HG03108 (cell line): Measurements from ENCODE around the gene TIMM22.
"Not testable (repeated sequence)": the region's sequence is repeated elsewhere in the genome, so short reads cannot be mapped to it uniquely, and the experiment has no call there.

Experiments
- ATAC-seq: cut with Tn5 transposase; IDR thresholded peaks from one replicate; pipeline ENCODE4 v1.9.1; 2021; ENCODE audit warnings: moderate library complexity; ENCODE audit not compliant: unreplicated experiment

The TIMM22 gene

DNA sequence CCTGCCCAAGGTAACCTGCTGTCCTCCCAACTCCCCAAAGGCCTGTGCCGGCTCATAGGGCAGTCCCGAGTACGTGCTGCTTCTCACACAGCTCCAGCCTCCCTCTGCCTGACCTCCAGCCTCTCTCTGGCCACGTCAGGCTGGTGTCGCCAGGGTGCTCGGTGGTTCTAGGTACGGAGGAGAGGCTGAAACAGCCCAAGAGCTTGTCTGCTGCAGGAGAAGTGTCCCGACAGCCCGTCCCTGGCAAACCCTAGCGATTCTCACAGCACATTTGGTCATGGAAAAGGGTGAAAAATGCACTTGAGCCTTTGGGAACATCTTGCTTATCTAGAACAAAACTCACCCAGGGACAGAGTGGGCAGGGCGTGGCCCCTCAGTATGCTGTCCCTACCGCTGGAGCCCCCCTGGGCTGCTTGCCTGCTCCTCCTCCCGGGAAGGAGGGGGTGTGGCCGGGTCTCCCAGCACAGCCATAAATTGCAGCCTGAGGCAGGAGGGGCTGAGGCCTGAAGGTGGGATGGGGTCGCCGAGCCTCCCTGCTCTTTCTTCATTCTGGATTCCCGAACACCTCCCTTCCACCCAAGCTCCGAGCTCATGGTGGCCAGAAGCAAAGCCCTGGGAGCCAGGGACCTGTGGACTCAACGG, 40.4 kb downstream of the TIMM22 start:
- ATAC-seq: no peak

GRCh38 chr17:1038459-1039122, 41.7 kb downstream of the TIMM22 start:
- no peak for ATAC-seq

- no peak for ATAC-seq
Observed at GRCh38 chr17:1039123-1039507, 42.2 kb downstream of the TIMM22 start.

DNA sequence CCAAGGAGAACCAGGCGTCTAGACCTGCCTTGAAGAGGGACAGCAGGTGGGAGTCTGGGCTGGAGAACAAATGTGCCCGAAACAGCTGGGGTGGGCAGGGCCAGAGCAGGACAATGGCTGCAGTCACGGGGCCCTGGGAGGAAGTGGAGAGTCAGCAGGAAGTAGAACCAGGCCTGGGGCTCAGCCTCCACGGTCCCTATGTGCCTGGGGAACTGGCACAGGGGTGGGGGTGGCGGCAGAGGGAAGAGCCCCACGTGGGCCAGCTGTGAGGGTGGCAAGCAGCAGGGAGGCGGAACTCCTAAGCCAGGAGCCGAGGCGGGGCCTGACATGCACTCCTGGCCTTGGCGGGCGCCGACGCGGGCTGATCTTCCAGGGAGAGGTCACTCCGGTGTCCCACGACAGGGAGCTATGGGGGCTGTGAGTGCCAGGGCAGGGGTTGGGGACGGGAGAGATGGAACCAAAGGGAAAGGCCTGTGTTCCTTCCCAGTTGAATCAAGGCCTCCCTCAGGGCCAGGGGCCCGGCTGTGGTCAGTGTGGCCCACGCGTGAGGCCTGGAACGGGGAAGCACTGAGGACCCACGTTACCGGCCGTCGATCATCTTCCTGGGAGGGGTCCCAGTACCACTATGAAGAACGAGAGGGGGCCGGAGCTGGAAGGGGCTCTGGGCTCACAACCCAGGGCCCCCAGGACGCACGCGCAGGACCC, 42.7 kb downstream of the TIMM22 start:
- no peak for ATAC-seq

- ATAC-seq: no peak
Observed at GRCh38 chr17:1040216-1040600, 43.3 kb downstream of the TIMM22 start.

- no peak for ATAC-seq
Observed at GRCh38 chr17:1041746-1042145, 44.8 kb downstream of the TIMM22 start.

DNA sequence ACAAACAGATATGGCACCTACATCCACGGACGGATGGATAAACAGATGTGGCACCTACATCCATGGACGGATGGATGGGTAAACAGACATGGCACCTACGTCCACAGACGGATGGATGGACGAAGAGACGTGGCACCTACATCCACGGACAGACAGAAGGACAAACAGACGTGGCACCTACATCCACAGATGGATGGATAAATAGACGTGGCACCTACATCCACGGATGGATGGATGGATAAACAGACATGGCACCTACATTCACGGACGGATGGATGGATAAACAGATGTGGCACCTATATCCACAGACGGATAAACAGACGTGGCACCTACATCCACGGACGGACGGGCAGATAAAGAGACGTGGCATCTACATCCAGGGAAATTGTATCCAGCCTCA, 45.6 kb downstream of the TIMM22 start:
- no peak for ATAC-seq

DNA sequence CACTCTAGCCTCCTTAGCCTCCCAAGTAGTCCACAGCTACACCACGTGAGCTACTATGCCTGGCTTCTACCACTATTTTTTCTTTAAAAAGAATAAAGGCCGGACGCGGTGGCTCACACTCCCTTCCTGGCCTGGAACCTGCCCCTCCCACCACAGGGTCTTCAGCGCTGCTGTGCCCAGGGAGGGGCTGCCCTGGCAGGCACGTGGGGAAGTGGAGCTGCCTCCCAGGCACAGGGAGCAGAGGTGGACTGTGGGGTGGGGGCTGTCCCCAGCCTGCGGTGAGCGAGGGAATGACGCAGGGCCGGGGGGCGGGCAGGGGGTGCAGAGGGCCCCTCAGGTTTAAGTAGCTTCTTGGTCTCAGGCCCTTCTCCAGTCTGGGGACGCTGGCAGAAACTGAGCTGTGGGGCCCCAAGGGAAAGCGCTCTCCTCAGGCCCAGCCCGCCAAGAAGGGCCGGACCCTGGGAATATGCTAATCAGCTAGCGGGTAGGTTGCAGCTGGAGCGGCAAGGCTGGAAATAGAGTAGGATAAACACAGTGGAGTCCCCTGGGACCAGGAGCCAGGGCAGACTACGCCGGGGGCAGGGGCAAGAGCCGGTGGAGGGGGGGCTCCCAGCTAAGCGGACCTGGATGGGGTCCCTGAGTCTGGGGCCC, 46.8 kb downstream of the TIMM22 start:
- no peak for ATAC-seq

DNA sequence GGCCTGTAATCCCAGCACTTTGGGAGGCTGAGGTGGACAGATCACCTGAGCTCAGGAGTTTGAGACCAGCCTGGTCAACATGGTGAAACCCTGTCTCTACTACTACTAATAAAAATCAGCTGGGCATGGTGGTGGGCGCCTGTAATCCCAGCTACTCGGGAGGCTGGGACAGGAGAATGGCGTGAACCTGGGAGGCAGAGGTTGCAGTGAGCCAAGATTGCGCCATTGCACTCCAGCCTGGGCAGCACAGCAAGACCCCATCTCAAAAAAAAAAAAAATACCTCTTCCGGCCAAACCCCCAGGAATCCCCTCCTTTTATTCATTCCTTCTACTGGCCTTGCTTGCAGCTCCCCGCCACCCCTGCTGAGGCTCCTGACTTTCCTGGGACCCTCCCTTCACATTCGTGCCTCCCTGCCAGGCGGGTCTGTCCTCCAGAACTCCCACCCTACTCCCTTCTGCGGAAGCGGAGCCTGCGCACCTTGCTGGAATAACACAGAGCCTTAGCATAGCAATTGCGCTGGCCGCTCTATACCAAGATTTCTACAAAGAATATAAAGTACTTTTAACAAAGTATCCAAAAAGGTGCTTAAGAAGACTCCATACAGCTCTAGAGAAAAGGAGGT, 47.6 kb downstream of the TIMM22 start:
- not testable (repeated sequence) for ATAC-seq

GRCh38 chr17:1045456-1045855, 48.5 kb downstream of the TIMM22 start:
- ATAC-seq: no peak

- ATAC-seq: no peak
Observed at GRCh38 chr17:1047177-1047878, 50.4 kb downstream of the TIMM22 start.

DNA sequence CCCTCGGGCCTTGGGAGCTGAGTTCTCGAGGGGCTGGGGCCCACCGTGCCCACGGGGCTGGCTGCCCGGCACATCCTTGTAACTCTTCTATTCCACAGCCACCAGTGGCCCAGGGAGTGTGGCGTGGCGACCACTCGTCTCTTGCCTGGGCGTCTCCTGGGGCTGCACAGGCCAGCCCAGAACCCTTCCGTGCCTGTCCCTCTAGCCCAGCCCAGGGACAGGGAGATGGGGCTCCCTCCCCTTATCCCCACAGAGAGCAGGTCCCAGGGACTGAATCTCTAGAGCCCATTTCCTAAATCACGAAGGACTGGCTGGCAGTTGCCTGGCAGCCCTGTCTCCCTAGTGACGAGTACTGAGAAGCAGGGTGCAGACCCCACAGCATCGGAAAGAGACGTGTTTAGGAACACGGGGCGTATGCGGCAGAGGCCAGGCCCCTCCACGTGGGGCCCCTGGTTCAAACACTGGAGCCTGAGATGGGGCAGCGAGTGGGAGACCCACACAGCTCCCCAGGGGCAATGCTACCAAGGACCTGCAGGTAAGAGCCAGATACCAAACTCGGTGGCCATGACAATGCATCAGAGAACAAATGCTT, 51.0 kb downstream of the TIMM22 start:
- ATAC-seq: no peak

DNA sequence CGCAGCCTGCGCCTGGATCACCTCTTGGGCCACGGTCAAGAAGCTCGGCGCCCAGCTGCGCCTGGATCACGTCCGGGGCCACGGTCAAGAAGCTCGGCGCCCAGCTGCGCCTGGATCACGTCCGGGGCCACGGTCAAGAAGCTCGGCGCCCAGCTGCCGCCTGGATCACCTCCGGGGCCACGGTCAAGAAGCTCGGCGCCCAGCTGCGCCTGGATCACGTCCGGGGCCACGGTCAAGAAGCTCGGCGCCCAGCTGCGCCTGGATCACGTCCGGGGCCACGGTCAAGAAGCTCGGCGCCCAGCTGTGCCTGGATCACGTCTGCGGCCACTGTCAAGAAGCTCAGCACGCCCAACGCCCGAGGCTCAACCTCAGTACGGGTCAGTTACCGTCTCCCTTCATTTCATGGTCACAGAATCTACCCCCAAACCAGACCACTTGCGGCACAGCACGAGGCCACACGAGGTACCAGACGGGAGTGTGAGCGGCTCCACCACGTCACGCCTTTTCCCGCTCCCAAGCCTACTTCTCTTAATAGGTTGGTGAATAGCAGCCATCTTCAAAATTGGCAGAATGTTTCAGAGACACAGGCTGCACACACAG, 51.7 kb downstream of the TIMM22 start:
- ATAC-seq: not testable (repeated sequence)

- no peak for ATAC-seq
Observed at GRCh38 chr17:1049446-1050225, 52.7 kb downstream of the TIMM22 start.

GRCh38 chr17:1050246-1050995, 53.5 kb downstream of the TIMM22 start:
- ATAC-seq: no peak

DNA sequence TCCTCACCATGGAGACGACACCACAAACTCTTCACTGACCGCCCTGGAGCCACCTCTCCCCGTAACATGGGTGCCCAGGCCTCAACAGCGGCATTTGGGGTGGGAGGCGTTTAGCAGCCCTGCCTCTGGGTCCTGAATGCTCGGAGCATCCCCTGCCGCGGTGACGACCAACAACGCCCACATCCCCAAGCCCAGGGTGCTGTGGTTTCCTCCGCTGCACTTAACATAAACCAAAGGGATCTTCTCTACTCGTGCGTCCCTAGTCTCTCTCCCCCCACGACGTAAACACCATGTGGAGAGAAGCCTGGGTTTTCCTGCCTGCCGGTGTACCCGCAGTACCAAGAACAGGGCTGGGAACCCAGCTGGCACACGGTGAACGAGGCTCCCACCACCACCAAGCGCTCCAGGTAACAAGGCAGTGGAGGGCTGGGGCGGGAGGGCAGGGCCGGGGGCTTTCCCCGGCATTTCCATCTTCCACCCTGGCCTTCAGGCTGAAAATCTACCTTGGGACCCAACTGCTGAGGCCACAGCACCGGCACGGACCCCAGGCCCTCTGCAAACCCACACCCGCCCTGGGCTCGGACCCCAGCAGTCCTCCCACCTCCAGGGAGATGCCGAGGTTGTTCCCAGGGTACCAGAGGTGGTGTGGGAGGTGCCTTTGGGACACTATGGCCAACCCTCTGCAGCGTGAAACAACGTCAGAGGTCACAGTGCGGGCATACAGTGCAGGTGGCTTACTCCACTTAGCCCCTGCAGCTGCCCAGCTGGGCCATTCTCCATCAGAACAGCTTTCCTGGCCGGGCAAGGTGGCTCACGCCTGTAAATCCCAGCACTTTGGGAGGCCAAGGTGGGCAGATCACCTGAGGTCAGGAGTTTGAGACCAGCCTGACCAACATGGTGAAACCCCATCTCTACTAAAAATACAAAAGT, 54.3 kb downstream of the TIMM22 start:
- no peak for ATAC-seq
